Iris pigment epithelial cell (primary cell): ENCODE measurements around the gene NPR1.
A peak's percentile ranks its signal among the peaks of the same experiment; 100 is the strongest.

ENCODE experiments used
- DNase-seq: peaks from one replicate; pipeline ENCODE4 v3.0.0-alpha.2; 2011; ENCODE audit warnings: low read depth

NPR1 gene

DNA sequence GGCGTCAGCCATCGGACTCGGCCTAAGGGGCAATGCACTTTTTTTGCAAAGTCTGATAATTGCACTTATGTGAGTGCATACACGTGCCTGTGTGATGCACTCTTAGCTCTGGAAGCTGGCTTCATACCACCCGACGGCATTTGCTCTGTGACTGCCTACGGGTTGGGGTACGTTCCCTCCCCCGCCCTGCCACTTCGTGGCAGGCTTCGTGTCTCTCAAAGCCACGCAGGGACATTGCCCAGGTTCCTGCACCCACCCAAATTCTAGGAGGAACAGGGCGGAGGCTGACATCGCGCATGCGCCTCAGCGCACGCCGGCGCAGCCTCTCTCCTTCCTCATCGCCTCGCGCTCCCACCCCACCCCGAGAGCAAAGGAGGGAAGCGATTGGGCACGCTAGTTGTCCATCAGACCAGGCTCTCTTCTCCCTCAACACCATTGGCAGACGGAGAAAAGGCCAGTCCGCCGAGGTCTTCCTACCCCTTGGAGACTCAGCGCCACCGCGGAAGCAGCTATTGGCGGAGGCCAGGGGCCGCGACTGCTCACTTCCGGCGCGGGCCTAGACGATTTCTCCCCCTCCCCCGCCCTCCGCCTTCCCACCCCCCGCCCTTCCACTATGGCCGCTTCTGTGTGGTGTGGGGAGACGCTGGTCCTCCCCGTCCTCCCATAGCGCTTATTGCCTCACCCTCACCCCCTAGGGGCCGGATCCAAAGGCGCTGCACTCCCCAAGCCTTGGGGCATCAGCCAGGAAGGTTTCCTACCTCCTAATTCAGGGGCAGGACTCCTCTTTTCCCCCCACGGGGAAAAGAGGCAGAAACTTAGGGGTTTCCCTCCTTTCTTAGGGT, 49.2 kb downstream of the NPR1 start, which contains the start of gene INTS3:
TSS of gene INTS3 (plus strand) at position 588 of the 842 bp plus-strand sequence. CDS start 585 bp downstream, outside the sequence.
- DNase-seq: peak; percentile 100

GRCh38 chr1:153728305-153729066, 50.0 kb downstream of the NPR1 start:
- peak; percentile 35 for DNase-seq

GRCh38 chr1:153730468-153730988, 52.0 kb downstream of the NPR1 start:
- no peak for DNase-seq

DNA sequence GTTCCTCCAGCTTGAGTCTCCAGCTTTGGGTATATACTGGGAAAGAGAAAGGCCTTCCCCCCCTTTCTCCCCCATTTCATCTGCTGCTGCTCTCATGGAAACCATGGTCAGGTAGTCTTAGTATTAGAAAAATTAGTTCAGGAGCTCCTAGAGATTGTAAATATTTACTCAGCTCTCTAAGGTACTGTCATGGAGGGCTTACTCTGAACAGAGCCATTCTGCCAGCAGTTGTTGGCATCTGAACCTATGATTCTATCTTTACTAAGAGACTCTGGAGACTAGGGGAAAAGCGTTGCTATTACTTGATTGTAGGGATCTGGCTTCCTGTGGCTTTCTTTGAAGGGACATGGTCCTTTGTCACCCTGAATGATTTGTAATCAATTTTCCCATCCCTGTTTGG, 55.5 kb downstream of the NPR1 start:
- DNase-seq: no peak

GRCh38 chr1:153734396-153735089, 56.1 kb downstream of the NPR1 start:
- no peak for DNase-seq

- DNase-seq: no peak
Measured at GRCh38 chr1:153735090-153735420, 56.6 kb downstream of the NPR1 start.

GRCh38 chr1:153741986-153742385, 63.5 kb downstream of the NPR1 start:
- no peak for DNase-seq

DNA sequence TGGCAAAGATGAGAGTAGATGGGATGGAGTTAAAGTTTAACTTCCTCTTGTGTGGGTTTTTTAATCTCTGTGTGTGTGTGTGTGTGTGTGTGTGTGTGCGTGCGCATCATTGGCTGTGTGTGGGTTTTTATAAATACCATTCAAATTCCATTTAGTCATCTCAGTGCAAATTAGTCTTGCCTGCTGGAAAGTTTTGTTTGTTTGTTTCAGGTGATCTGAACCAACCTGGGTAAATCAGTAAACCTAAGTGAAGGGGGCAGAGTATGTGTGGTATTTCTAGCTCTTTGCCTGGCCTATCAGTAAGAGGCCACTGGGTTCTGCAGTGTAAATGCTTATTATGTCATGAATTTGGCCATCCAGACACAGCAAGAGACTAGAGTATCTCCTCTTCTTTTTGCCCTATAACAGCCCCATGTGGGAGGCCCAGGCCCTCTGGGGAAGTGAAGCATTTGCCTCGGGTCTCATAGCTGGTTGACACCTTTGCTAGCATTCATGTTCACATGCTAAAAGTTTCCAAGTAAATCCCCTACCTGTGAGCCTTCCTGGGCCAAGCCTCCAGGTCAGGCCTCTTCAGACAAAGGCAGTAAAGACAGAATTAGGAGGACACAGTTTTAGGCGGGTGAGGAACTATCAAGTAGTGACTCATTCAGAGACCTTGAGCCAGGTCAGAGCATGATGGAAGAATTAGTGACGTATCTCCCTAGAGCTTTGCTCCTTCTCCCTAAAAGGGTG, 64.1 kb downstream of the NPR1 start:
- DNase-seq: peak; percentile 68
